HG03460 (cell line): ENCODE data around the gene YBX1.

Source experiments
- ATAC-seq: cut with Tn5 transposase; IDR thresholded peaks from one replicate; pipeline ENCODE4 v1.9.1; 2021; ENCODE audit not compliant: unreplicated experiment

Gene YBX1

GRCh38 chr1:42734201-42735035, 52.2 kb downstream of the YBX1 start:
- ATAC-seq, result no peak

- ATAC-seq, result no peak
Observed at GRCh38 chr1:42735056-42735455, 52.8 kb downstream of the YBX1 start.

GRCh38 chr1:42735477-42736105, 53.4 kb downstream of the YBX1 start:
- ATAC-seq, result no peak

GRCh38 chr1:42736152-42736551, 53.9 kb downstream of the YBX1 start:
- ATAC-seq, result no peak

- no peak for ATAC-seq
Observed at GRCh38 chr1:42736571-42737200, 54.5 kb downstream of the YBX1 start.

GRCh38 chr1:42737257-42737656, 55.0 kb downstream of the YBX1 start:
- no peak for ATAC-seq

- no peak for ATAC-seq
Observed at GRCh38 chr1:42737986-42738677, 55.9 kb downstream of the YBX1 start.

GRCh38 chr1:42738678-42739226, 56.5 kb downstream of the YBX1 start:
- ATAC-seq, result no peak

GRCh38 chr1:42739753-42740700, 57.8 kb downstream of the YBX1 start, which contains the start of gene CLDN19:
Gene CLDN19 (minus strand): TSS chr1:42740236. CDS start chr1:42740063, 173 bp downstream.
- no peak for ATAC-seq

GRCh38 chr1:42740851-42741580, 58.8 kb downstream of the YBX1 start:
- ATAC-seq, result no peak

- no peak for ATAC-seq
Observed at GRCh38 chr1:42741706-42742105, 59.5 kb downstream of the YBX1 start.

GRCh38 chr1:42742141-42742540, 59.9 kb downstream of the YBX1 start:
- ATAC-seq, result no peak

GRCh38 chr1:42742617-42743316, 60.5 kb downstream of the YBX1 start:
- no peak for ATAC-seq

GRCh38 chr1:42743317-42744147, 61.3 kb downstream of the YBX1 start:
- no peak for ATAC-seq

- ATAC-seq, result no peak
Observed at GRCh38 chr1:42744148-42744413, 61.9 kb downstream of the YBX1 start.

- no peak for ATAC-seq
Observed at GRCh38 chr1:42745851-42746250, 63.6 kb downstream of the YBX1 start.

- no peak for ATAC-seq
Observed at GRCh38 chr1:42746436-42747105, 64.4 kb downstream of the YBX1 start.
